GM12878 (cell line): Measurements from ENCODE around the gene DNASE1. TPM values are rescaled to one million over a fixed set of nuclear protein-coding genes. Genes with fewer than 3 reads are reported as not detected.

Experiments used
- ATAC-seq: fragments of 200-7000 bp; cut with Tn5 transposase; 3 replicates; pipeline ENCODE4 v1.9.1; 2020; ENCODE audit warnings: mild to moderate bottlenecking, moderate library complexity
- BruUV-seq: library from RNA; stranded (reverse); fragments of 400-500 nt; replicated peaks from 2 replicates; lab custom pipeline; 2021; lab: Mats Ljungman, UMichigan
- CTCF ChIA-PET: fragments of 300-600 bp; sonication (Branson Sonifier 250); formaldehyde crosslinking; extraction: SDS; loops from one replicate; lab custom pipeline; 2021; ENCODE audit warnings: inconsistent platforms; lab: Yijun Ruan, JAX
- POLR2A ChIA-PET: fragments of 350-600 bp; formaldehyde crosslinking; extraction: SDS; loops from one replicate; lab custom pipeline; 2021; ENCODE audit warnings: inconsistent platforms; lab: Charles Lee
- RAD21 ChIA-PET: fragments of 300-600 bp; sonication (Branson Sonifier 250); formaldehyde crosslinking; loops from one replicate; lab custom pipeline; 2023; ENCODE audit warnings: antibody characterized with exemption; ENCODE audit not compliant: unreplicated experiment; lab: Charles Lee
- SMC1A ChIA-PET: fragments of 300-600 bp; sonication (Branson Sonifier 250); formaldehyde crosslinking; loops from one replicate; lab custom pipeline; 2023; ENCODE audit not compliant: unreplicated experiment, uncharacterized antibody; lab: Charles Lee
- DNase-seq: peaks from one replicate; pipeline ENCODE4 v3.0.0-alpha.2; 2011; ENCODE audit warnings: low read depth, low spot score
- FAIRE-seq: peaks from 3 replicates; lab custom pipeline; 2011; peaks lifted over from hg19 to GRCh38; lab: Jason Lieb, UNC
- H2AFZ ChIP-seq: 2 replicates; pipeline ENCODE4 v1.6.0; 2011; ENCODE audit warnings: low read depth, low read length, control low read depth; ENCODE audit not compliant: control insufficient read depth
- H3K27ac ChIP-seq: 2 replicates; pipeline ENCODE4 v1.5.1; 2011; ENCODE audit warnings: control low read depth; ENCODE audit not compliant: control insufficient read depth, insufficient read depth
- H3K27me3 ChIP-seq, 2 experiments: replicated peaks in 1 of 2; 2 replicates each; pipeline versions ENCODE4 v1.6.0 to v1.6.1; 2011; ENCODE audit warnings: low read length in 1 of 2; ENCODE audit not compliant: control insufficient read depth in 2 of 2, insufficient read depth in 2 of 2
- H3K36me3 ChIP-seq, 2 experiments: 2 replicates each; pipeline ENCODE4 v1.5.1; 2011; ENCODE audit warnings: low read length in 1 of 2; ENCODE audit not compliant: control insufficient read depth in 2 of 2, insufficient read depth in 2 of 2
- H3K4me1 ChIP-seq: 2 replicates; pipeline ENCODE4 v1.6.1; 2011; ENCODE audit warnings: mild to moderate bottlenecking, low read length, moderate library complexity, mixed read lengths; ENCODE audit not compliant: control insufficient read depth, insufficient read depth
- H3K4me2 ChIP-seq: 2 replicates; pipeline ENCODE4 v1.6.0; 2011; ENCODE audit warnings: control low read depth; ENCODE audit not compliant: control insufficient read depth, insufficient read depth
- H3K4me3 ChIP-seq: fragments of 200-600 bp; sonication (generic); 2 replicates; pipeline ENCODE4 v1.5.1; 2016
- H3K79me2 ChIP-seq: 2 replicates; pipeline ENCODE4 v1.6.0; 2011; ENCODE audit warnings: low read length; ENCODE audit not compliant: control insufficient read depth, insufficient read depth
- H3K9ac ChIP-seq: 2 replicates; pipeline ENCODE4 v1.8.0; 2011; ENCODE audit warnings: low read length, control low read depth, mixed read lengths; ENCODE audit not compliant: control insufficient read depth, insufficient read depth
- H3K9me3 ChIP-seq: replicated peaks from 3 replicates; pipeline ENCODE4 v1.5.1; 2011; ENCODE audit warnings: mild to moderate bottlenecking, low read length; ENCODE audit not compliant: control insufficient read depth, insufficient read depth
- H4K20me1 ChIP-seq: 2 replicates; pipeline ENCODE4 v1.6.0; 2011; ENCODE audit not compliant: control insufficient read depth, insufficient read depth
- ATF2 ChIP-seq: IDR thresholded peaks from 2 replicates; pipeline ENCODE4 v1.6.1; 2012; ENCODE audit warnings: low read length, inconsistent platforms
- ATF7 ChIP-seq: fragments of 450-650 bp; IDR thresholded peaks from 2 replicates; pipeline ENCODE4 v1.6.1; 2016; ENCODE audit warnings: low read depth, mild to moderate bottlenecking
- CEBPB ChIP-seq, 2 experiments: fragments of 150-350 bp in 1 of 2; IDR thresholded peaks; 2 replicates each; pipeline ENCODE4 v1.6.1; 2012 to 2014; ENCODE audit warnings: low read depth in 2 of 2, low read length in 2 of 2, borderline replicate concordance in 1 of 2, inconsistent platforms in 1 of 2
- CUX1 ChIP-seq: IDR thresholded peaks from 2 replicates; pipeline ENCODE4 v1.6.1; 2012; ENCODE audit warnings: improper control_type of control experiment, low read depth, low read length; ENCODE audit not compliant: insufficient replicate concordance
- E2F8 ChIP-seq: fragments of 450-650 bp; IDR thresholded peaks from 2 replicates; pipeline ENCODE4 v1.6.1; 2018; ENCODE audit warnings: mild to moderate bottlenecking, low read depth, moderate library complexity; ENCODE audit not compliant: partially characterized antibody
- ETV6 ChIP-seq, 2 experiments: fragments of 450-650 bp in 1 of 2; IDR thresholded peaks in 1 of 2; conservative IDR thresholded peaks in 1 of 2; 2 replicates each; pipeline ENCODE4 v1.6.1; 2014; ENCODE audit warnings: antibody characterized with exemption in 1 of 2, borderline replicate concordance in 1 of 2, low read depth in 1 of 2, mild to moderate bottlenecking in 1 of 2, moderate library complexity in 1 of 2
- NFIC ChIP-seq: IDR thresholded peaks from 2 replicates; pipeline ENCODE4 v1.6.1; 2012; ENCODE audit warnings: low read depth, mild to moderate bottlenecking, inconsistent platforms, low read length, moderate library complexity
- NRF1 ChIP-seq: conservative IDR thresholded peaks from 2 replicates; pipeline ENCODE4 v1.6.1; 2011; ENCODE audit warnings: mild to moderate bottlenecking, low read depth, low read length, improper control_type of control experiment
- POLR2A ChIP-seq: IDR thresholded peaks from 2 replicates; pipeline ENCODE4 v1.6.1; 2011; ENCODE audit warnings: low read depth, mild to moderate bottlenecking, low read length
- RELA ChIP-seq: fragments of 450-650 bp; IDR thresholded peaks from 2 replicates; pipeline ENCODE4 v1.8.0; 2014; ENCODE audit warnings: borderline replicate concordance; ENCODE audit not compliant: partially characterized antibody
- SIN3A ChIP-seq: IDR thresholded peaks from 2 replicates; pipeline ENCODE4 v1.6.1; 2012; ENCODE audit warnings: low read depth, low read length, improper control_type of control experiment
- SIX5 ChIP-seq: IDR thresholded peaks from 2 replicates; pipeline ENCODE4 v1.6.1; 2011; ENCODE audit warnings: mild to moderate bottlenecking, low read depth, low read length, moderate library complexity; ENCODE audit not compliant: severe bottlenecking
- SRF ChIP-seq, 2 experiments: IDR thresholded peaks; 2 replicates each; pipeline ENCODE4 v1.6.1; 2011; ENCODE audit warnings: low read depth in 2 of 2, low read length in 2 of 2, mild to moderate bottlenecking in 1 of 2, moderate library complexity in 1 of 2
- TARDBP ChIP-seq: IDR thresholded peaks from 2 replicates; pipeline ENCODE4 v1.6.1; 2016; ENCODE audit warnings: borderline replicate concordance
- WGBS: methylation state at CpG from one replicate; pipeline ENCODE4 v1.1.6; 2016; ENCODE audit warnings: low lambda C conversion rate; ENCODE audit not compliant: insufficient replicate concordance, insufficient coverage; ENCODE audit errors: missing lambda C conversion rate; 5-methylcytosine and 5-hydroxymethylcytosine counted together
- in situ Hi-C: fragments of 300-500 bp; cut with MboI; formaldehyde crosslinking; loops from 9 replicates; pipeline ENCODE4 v1.14.3; 2018; ENCODE audit warnings: mixed read lengths
- intact Hi-C: fragments of 100-400 bp; cut with micrococcal nuclease; formaldehyde crosslinking; loops from one replicate; pipeline ENCODE4 v1.14.2; 2022; ENCODE audit not compliant: unreplicated experiment
- polyA plus RNA-seq, 11 experiments: library from polyadenylated mRNA; depleted of rRNA in 4 of 11; unstranded in 6 of 11; stranded (reverse) in 5 of 11; fragments of >200 nt; fragmentation: Nextera tagmentation in 4 of 11; fragmentation: Illumina TruSeq in 1 of 11; extraction: Ambion mirVana in 4 of 11; extraction: Trizol in 1 of 11; gene quantifications; 1 replicate in 1 of 11; 2 replicates in 10 of 11; pipeline versions ENCODE4 v1.2.1 to v1.2.3, GENCODE V29; 2011 to 2016; ENCODE audit warnings: inconsistent platforms in 2 of 11, missing spikeins in 2 of 11, low read depth in 1 of 11
- total RNA-seq, 4 experiments: library from RNA; depleted of rRNA in 3 of 4; stranded (reverse); fragments of >200 nt in 3 of 4; fragmentation: Illumina TruSeq in 1 of 4; extraction: Trizol in 1 of 4; gene quantifications; 2 replicates each; pipeline versions ENCODE4 v1.2.1 to v1.2.3, GENCODE V29; 2013 to 2021

The DNASE1 gene
- total and polyA plus RNA-seq, 10 of the 15 experiments (the other 5 are each of a cell fraction or from before 2014, with no cell fraction given): 0.23 to 12.0 (median 7.9) TPM

- RAD21 ChIA-PET: no interaction called here
- TF ChIP-seq SIN3A (no peak), NRF1 (no peak), POLR2A (no peak), SRF (IDR thresholded peaks at IDR 0.05; ENCODE audit: low read depth in 2 of 2, low read length in 2 of 2) (no peak), ETV6 (conservative IDR thresholded peaks at IDR 0.05 in 1 of 2, IDR thresholded peaks at IDR 0.05 in 1 of 2; ENCODE audit: borderline replicate concordance in 1 of 2, low read depth in 1 of 2) (no peak), NFIC (no peak), SIX5 (no peak), CEBPB (IDR thresholded peaks at IDR 0.05; ENCODE audit: borderline replicate concordance in 1 of 2, low read depth in 2 of 2, low read length in 2 of 2) (no peak), TARDBP (no peak), RELA (no peak), ATF2 (peak; percentile 75), ATF7 (peak; percentile 91), E2F8 (no peak), CUX1 (no peak)
Observed at GRCh38 chr16:3695610-3696369, 41.3 kb downstream of the DNASE1 start.

More at GRCh38 chr16:3695610-3696369, 41.3 kb downstream of the DNASE1 start:
- Histone ChIP-seq H3K4me2 (no peak overlapping the region), H3K79me2 (peaks cover 6% of the 10 kb centered on the region), H3K9me3 (no peaks in the 10 kb centered on the region), H4K20me1 (no peaks in the 10 kb centered on the region), H3K4me3 (no peak overlapping the region), H3K27ac (no peak overlapping the region), H3K36me3 (peaks cover 0 to 2% of the 10 kb centered on the region in 2 experiments; a peak in 3 of 4 replicates), H3K27me3 (no peaks in the 10 kb centered on the region), H2AFZ (no peak overlapping the region), H3K4me1 (peaks cover 11% of the 10 kb centered on the region), H3K9ac (no peak overlapping the region)
- in situ Hi-C loops (no loop called here), intact Hi-C loops (no loop called here)
- SMC1A ChIA-PET: no interaction called here
- POLR2A ChIA-PET: interaction anchor here (0.5 kb wide), 1 partner anchor 569 kb away, joined by 6 read pairs; no protein-coding TSS in a partner anchor
- FAIRE-seq (no peak), DNase-seq (no peak), ATAC-seq (peak; percentile 62)
- WGBS: 84% methylated on average over 19 of the region's 19 CpGs
- BruUV-seq: no TSS peak
- CTCF ChIA-PET: interaction anchor here (0.6 to 0.9 kb wide), 4 partner anchors 31 to 558 kb away, joined by 3 read pairs; no protein-coding TSS in a partner anchor
